ENCODE results near the gene AGPAT3.

AGPAT3 gene

DNA sequence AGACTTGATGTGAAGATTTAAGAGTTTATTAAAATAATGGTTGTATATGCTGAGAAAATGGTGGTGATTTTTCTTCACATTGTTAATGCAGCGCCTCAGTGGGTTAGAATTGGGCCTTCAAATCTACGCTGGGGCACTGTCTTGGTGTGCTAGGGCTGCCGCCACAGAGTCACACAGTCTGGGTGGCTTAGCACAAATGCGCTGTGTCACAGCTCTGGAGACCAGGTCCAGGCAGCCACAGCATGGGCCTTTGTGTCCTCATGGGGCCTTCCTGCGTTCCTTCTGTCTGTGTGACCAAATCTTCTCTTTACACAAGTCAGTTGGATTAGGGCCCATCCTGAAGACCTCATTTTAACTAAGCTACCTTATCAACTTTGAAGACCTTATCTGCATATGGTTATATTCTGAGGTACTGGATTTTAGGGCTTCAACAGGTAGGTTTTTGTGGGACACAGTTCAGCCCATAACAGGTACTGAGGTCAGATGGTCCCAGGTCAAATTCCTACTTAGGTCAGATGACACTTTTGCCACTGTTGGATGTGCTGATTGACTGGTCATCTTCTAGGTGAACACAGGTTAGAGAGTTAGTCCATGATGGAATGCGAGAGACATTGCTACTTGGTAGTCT, 164.6 kb downstream of the AGPAT3 start:
- DNase-seq: no peak

- no peak for DNase-seq
Measured at GRCh38 chr21:44035244-44035643, 170.2 kb downstream of the AGPAT3 start.

Measured in left hindlimb (tissue), 1 donor.